Measurements from ENCODE around the gene WDR20. TPM values are rescaled to one million over a fixed set of nuclear protein-coding genes. Genes with fewer than 3 reads are reported as not detected.
"Not testable (repeated sequence)": the region's sequence is repeated elsewhere in the genome, so short reads cannot be mapped to it uniquely, and the experiment has no call there.

The WDR20 gene
- polyA plus RNA-seq, 1 of the 3 experiments (the other 2 are of a cell fraction): 12.4 TPM

GRCh38 chr14:102105369-102105768 is 34.3 kb upstream of the WDR20 start:
- H3K4me2 ChIP-seq: no peak overlapping the region
- H3K9me3 ChIP-seq: no peaks in the 10 kb centered on the region
- H3K4me3 ChIP-seq (ENCODE audit: low read depth in 2 of 2, low read length in 1 of 2): no peak overlapping the region
- H3K36me3 ChIP-seq (replicated peaks in 1 of 2; ENCODE audit: control insufficient read depth in 1 of 2, insufficient read depth in 2 of 2, low read length in 1 of 2): no peaks in the 10 kb centered on the region
- 89% methylated on average over 4 of the region's 4 CpGs for WGBS (ENCODE audit: low lambda C conversion rate)
- no peak for TF ChIP-seq FOXJ3 (CRISPR knock-in tag; IDR thresholded peaks at IDR 0.05)
- no peak for TF ChIP-seq REST (IDR thresholded peaks at IDR 0.05; ENCODE audit: low read depth, low read length)
- no peak for TF ChIP-seq GATA2 (CRISPR knock-in tag; IDR thresholded peaks at IDR 0.05)
- no peak for DNase-seq
- POLR2A ChIA-PET: no interaction called here
- CTCF ChIA-PET: interaction anchor here (1.1 to 5.1 kb wide), 3 partner anchors 8 to 209 kb away, joined by 3 to 35 read pairs (median 4); no protein-coding TSS in a partner anchor
- H3K9me2 ChIP-seq: no peaks in the 10 kb centered on the region
- no peak overlapping the region for H3K9ac ChIP-seq
- no peaks in the 10 kb centered on the region for H3K79me2 ChIP-seq (ENCODE audit: insufficient read depth)
- no peaks in the 10 kb centered on the region for H3K27me3 ChIP-seq (ENCODE audit: insufficient read depth)
- H3K27ac ChIP-seq (ENCODE audit: low read depth in 2 of 2, low read length in 1 of 2): no peak overlapping the region
- no peaks in the 10 kb centered on the region for H3K4me1 ChIP-seq (ENCODE audit: control insufficient read depth in 1 of 2, insufficient read depth in 2 of 2, low read depth in 1 of 2, low read length in 1 of 2)
- no peak overlapping the region for H2AFZ ChIP-seq (ENCODE audit: low read depth)
- no peaks in the 10 kb centered on the region for H3F3A ChIP-seq (replicated peaks; ENCODE audit: insufficient read depth)
- H4K20me1 ChIP-seq (ENCODE audit: insufficient read depth): no peaks in the 10 kb centered on the region

- H3K4me3 ChIP-seq (ENCODE audit: low read depth in 2 of 2, low read length in 1 of 2); H3F3A ChIP-seq (replicated peaks; ENCODE audit: insufficient read depth); H3K9me2 ChIP-seq; H3K4me1 ChIP-seq (ENCODE audit: control insufficient read depth in 1 of 2, insufficient read depth in 2 of 2, low read depth in 1 of 2, low read length in 1 of 2); H2AFZ ChIP-seq (ENCODE audit: low read depth); DNase-seq; H3K9me3 ChIP-seq; H3K27ac ChIP-seq (ENCODE audit: low read depth in 2 of 2, low read length in 1 of 2); H3K27me3 ChIP-seq (ENCODE audit: insufficient read depth); H4K20me1 ChIP-seq (ENCODE audit: insufficient read depth); H3K79me2 ChIP-seq (ENCODE audit: insufficient read depth); POLR2A ChIA-PET; H3K9ac ChIP-seq; H3K4me2 ChIP-seq; H3K36me3 ChIP-seq (replicated peaks in 1 of 2; ENCODE audit: control insufficient read depth in 1 of 2, insufficient read depth in 2 of 2, low read length in 1 of 2): not testable (repeated sequence)
- CTCF ChIA-PET: interaction anchor here (1.2 to 5.1 kb wide), 2 partner anchors 12 to 21 kb away, joined by 3 to 35 read pairs; no protein-coding TSS in a partner anchor
- WGBS (ENCODE audit: low lambda C conversion rate): 56% methylated on average over 1 of the region's 1 CpG
These were observed 30.4 kb upstream of the WDR20 start for GRCh38 chr14:102109332-102109731.

GRCh38 chr14:102111101-102111500 is 28.6 kb upstream of the WDR20 start:
- Histone ChIP-seq H3K9me2 (no peaks in the 10 kb centered on the region), H3K9ac (no peak overlapping the region), H3K36me3 (replicated peaks in 1 of 2; ENCODE audit: control insufficient read depth in 1 of 2, insufficient read depth in 2 of 2, low read length in 1 of 2) (no peaks in the 10 kb centered on the region), H3K4me1 (ENCODE audit: control insufficient read depth in 1 of 2, insufficient read depth in 2 of 2, low read depth in 1 of 2, low read length in 1 of 2) (no peaks in the 10 kb centered on the region), H3K27me3 (ENCODE audit: insufficient read depth) (no peaks in the 10 kb centered on the region), H3K4me2 (no peak overlapping the region), H3K4me3 (ENCODE audit: low read depth in 2 of 2, low read length in 1 of 2) (no peak overlapping the region), H3F3A (replicated peaks; ENCODE audit: insufficient read depth) (no peaks in the 10 kb centered on the region), H3K27ac (ENCODE audit: low read depth in 2 of 2, low read length in 1 of 2) (no peak overlapping the region), H3K9me3 (no peaks in the 10 kb centered on the region), H2AFZ (ENCODE audit: low read depth) (no peak overlapping the region), H4K20me1 (ENCODE audit: insufficient read depth) (no peaks in the 10 kb centered on the region), H3K79me2 (ENCODE audit: insufficient read depth) (no peaks in the 10 kb centered on the region)
- ChIA-PET CTCF (interaction anchor here (1.4 kb wide), 1 partner anchor 204 kb away, joined by 3 read pairs; no protein-coding TSS in a partner anchor), POLR2A (no interaction called here)
- DNase-seq: no peak
- WGBS (ENCODE audit: low lambda C conversion rate): 86% methylated on average over 2 of the region's 3 CpGs
- TF ChIP-seq USF1 (IDR thresholded peaks at IDR 0.05; ENCODE audit: borderline replicate concordance, low read depth): no peak
- no peak for TF ChIP-seq EZH2phosphoT487 (IDR thresholded peaks at IDR 0.05; ENCODE audit: borderline replicate concordance, low read depth)
- TF ChIP-seq RAD21 (IDR thresholded peaks at IDR 0.05; ENCODE audit: low read length): no peak
- no peak for TF ChIP-seq CHD2 (IDR thresholded peaks at IDR 0.05; ENCODE audit: low read length, partially characterized antibody)
- no peak for TF ChIP-seq MXI1 (IDR thresholded peaks at IDR 0.05; ENCODE audit: low read depth, low read length)
- TF ChIP-seq FOXJ3 (CRISPR knock-in tag; IDR thresholded peaks at IDR 0.05): no peak
- no peak for TF ChIP-seq TCF12 (IDR thresholded peaks at IDR 0.05)
- no peak for TF ChIP-seq RFX5 (IDR thresholded peaks at IDR 0.05; ENCODE audit: low read length)
- TF ChIP-seq MAX (IDR thresholded peaks at IDR 0.05; ENCODE audit: low read depth): no peak
- no peak for TF ChIP-seq FOSL2 (IDR thresholded peaks at IDR 0.05; ENCODE audit: borderline replicate concordance, low read depth)
- no peak for TF ChIP-seq RXRA (IDR thresholded peaks at IDR 0.05; ENCODE audit: borderline replicate concordance, low read depth)
- no peak for TF ChIP-seq CTCF (IDR thresholded peaks at IDR 0.05)
- no peak for TF ChIP-seq PBX3 (IDR thresholded peaks at IDR 0.05)
